Activated CD8-positive, alpha-beta memory T cell treated with anti-CD3 and anti-CD28 coated beads for 1 hour (primary cell): ENCODE data around the gene MFSD8.
"Not testable (repeated sequence)": the region's sequence is repeated elsewhere in the genome, so short reads cannot be mapped to it uniquely, and the experiment has no call there.

Experiments
- DNase-seq, 2 donors: peaks; one replicate each; pipeline ENCODE4 v3.0.0-alpha.2; 2020; ENCODE audit warnings: low read depth in 1 of 2; ENCODE audit errors: extremely low read depth in 1 of 2

The MFSD8 gene

DNA sequence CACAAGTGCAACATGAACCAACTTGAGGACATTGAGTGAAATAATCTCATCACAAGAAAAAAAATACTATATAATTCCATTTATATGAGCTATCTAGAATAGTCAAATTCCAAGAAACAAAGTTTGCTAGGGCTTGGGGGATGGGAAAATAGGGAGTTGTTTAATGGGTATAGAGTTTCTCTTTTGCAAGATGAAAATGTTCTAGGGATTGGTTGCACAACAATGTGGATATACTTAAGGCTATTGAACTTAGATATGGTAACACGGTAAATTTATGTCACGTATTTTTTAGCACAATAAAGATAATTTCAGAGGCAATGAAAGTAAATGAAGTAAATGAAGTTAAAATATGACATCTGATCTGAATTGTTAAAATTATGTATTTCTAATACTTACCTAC, 7.9 kb downstream of the MFSD8 start:
- DNase-seq = no peak

GRCh38 chr4:127936974-127937373, 28.0 kb downstream of the MFSD8 start:
- no peak for DNase-seq

GRCh38 chr4:127931836-127932235, 33.1 kb downstream of the MFSD8 start:
- DNase-seq = not testable (repeated sequence)

DNA sequence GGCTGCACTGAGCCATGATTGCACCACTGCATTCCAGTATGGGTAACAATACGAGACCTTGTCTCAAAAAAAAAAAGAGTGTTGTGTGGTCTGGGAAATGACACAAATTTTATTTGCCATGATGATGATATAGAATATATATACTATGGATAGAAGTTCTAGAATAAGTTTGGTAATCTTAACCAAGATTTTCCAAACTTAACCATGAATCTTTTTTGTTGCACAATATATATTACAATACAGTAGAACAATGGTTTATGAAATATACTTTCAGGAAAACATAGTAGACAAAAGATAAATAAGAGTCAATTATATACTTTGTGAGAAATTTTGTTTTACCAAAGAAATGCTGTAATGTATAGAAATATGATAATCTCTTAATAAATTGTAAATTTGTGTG, 34.8 kb downstream of the MFSD8 start:
- DNase-seq = no peak

DNA sequence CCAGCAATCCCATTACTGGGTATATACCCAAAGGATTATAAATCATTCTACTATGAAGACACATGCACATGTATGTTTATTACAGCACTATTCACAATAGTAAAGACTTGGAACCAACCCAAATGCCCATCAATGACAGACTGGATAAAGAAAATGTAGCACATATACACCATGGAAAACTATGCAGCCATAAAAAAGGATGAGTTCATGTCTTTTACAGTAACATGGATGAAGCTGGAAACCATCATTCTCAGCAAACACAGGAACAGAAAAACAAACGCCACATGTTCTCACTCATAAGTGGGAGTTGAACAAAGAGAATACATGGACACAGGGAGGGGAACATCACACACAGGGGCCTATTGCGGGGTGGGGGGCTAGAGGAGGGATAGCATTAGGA, 39.3 kb downstream of the MFSD8 start:
- not testable (repeated sequence) for DNase-seq

- no peak for DNase-seq
These were observed 42.7 kb downstream of the MFSD8 start for GRCh38 chr4:127922226-127922625.

DNA sequence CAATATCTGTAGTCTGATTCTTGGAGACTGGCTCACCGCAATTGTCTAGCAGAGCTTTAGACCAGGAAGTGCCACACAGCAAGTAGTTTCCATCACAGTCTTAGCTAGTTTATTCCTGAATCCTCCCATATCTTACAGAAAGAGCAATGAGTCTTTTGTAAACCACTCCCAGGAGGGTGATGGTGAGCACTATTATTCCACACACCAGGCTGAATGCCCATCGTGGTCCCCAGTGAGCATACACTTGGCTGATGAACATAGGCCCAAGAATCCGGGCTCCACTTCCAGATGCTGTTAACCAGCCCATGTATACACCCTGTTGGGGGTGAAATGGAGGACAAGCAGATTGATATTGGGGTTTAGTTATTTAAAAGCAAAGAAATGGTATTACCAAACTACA, 44.5 kb downstream of the MFSD8 start:
- DNase-seq = no peak

DNA sequence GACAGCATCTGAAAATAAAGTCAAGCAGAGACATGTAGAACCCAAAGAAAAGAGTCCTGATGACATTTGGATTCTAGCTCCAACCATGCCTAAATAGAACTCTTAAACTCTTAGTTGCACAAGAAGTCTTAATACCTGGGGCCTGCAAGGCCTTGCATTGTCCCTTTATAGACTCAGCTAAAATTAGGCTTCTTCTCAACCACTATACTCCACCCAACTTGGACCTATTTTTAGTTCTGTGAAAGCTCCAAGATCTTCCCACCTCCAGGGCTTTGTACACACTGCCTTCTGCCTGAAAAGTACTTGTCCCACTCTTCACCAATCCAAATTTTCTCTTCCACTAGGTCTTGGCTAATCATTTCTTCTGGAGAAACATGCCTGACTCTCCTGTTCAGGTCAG, 47.8 kb downstream of the MFSD8 start:
- DNase-seq = no peak

DNA sequence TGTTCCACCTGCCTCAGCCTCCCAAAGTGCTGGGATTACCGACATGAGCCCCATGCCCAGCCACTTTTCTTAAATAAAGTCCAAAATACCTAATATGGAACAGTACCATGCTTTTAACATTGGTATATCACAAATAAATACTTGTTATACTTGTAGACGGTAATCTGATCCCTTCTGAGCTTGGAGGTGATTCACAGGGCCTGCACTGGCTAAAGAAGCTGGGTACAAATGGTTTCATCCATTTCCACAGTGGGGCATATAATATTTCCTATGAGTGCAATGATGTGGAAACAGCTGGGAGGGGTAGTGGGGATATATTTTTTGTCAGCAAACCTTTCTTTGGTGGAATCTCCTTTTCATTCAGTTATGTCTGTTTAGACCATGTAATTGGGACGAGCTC, 48.5 kb downstream of the MFSD8 start:
- no peak for DNase-seq

- no peak for DNase-seq
These were observed 59.9 kb downstream of the MFSD8 start for GRCh38 chr4:127905029-127905428.

GRCh38 chr4:127899682-127900081, 65.3 kb downstream of the MFSD8 start:
- DNase-seq = not testable (repeated sequence)

DNA sequence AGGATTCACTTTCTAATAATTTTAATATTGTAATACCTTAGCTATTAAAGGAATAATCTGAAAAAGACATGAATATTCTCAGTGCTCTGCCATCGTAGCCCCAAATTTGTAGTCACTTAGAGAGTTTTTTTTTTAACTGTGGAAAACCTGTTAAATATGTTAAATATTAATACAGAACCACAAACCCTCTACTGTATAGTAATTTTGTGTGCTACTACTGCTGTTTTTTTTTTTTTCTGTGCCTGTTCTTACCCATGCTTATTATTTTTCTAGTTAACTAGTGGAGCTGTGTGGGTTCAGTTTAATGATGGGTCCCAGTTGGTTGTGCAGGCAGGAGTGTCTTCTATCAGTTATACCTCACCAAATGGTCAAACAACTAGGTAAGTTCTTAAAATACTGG, 68.4 kb downstream of the MFSD8 start:
- no peak for DNase-seq

DNA sequence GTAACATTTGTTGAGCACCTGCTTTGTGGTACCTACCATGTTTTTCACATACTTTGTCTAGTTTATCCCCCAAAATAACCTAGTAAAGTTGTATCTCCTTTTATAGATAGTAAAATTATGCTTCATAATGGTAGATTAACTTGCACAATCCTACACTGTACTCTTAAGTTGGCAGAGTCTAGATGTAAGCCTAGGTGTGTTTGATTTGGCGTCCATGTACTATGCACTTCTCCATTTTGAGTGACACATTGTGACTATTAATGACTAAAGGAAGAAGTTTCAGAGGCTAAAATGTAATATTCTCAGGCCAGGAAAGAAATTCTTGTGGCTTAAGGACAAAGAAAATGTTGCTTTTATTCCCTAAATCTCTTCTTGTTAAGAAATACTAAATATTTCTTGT, 68.9 kb downstream of the MFSD8 start:
- DNase-seq = no peak

DNA sequence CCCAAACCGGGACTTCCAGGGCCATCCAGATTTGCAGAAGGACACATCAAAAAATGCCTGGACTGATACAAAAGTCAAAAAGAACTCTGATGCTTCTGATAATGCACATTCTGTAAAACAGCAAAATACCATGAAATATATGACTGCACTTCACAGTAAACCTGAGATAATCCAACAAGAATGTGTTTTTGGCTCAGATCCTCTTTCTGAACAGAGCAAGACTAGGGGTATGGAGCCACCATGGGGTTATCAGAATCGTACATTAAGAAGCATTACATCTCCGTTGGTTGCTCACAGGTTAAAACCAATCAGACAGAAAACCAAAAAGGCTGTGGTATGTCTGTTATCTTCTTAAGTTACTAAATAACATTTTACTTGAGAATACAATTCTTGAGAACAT, 75.1 kb downstream of the MFSD8 start:
- no peak for DNase-seq

DNA sequence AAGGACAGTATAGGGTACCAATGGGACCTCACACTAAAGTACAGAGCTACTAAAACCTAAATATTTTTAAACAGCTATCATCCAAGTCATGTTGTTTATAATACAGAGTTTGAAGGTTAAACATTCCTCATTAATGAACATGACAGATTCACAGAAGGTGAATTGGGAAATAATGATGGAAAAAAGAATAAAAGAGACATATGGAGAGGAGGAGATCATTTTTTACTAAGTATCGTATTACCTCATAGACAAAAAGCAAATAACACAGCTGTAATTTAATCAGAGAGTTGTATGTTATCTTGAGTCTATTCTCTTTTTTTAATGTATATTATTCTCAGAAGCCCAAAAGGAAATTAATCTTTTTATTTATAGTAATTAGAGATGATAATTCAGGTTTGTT, 76.4 kb downstream of the MFSD8 start:
- no peak for DNase-seq

DNA sequence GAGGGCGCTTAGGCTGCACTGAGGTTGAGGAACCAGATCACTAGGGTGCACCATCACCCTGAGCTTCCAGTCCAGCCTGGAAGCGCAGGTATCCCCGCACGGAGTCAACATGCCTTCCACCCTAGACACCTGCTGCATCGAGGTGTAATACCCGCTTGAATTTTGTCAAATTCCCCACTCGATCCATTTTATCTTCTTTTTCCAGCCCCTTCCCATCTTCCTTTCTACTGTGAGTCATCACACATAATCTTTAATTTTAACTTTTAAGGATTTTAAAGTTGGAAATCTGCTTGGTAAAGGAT, 83.5 kb downstream of the MFSD8 start:
- DNase-seq = no peak

DNA sequence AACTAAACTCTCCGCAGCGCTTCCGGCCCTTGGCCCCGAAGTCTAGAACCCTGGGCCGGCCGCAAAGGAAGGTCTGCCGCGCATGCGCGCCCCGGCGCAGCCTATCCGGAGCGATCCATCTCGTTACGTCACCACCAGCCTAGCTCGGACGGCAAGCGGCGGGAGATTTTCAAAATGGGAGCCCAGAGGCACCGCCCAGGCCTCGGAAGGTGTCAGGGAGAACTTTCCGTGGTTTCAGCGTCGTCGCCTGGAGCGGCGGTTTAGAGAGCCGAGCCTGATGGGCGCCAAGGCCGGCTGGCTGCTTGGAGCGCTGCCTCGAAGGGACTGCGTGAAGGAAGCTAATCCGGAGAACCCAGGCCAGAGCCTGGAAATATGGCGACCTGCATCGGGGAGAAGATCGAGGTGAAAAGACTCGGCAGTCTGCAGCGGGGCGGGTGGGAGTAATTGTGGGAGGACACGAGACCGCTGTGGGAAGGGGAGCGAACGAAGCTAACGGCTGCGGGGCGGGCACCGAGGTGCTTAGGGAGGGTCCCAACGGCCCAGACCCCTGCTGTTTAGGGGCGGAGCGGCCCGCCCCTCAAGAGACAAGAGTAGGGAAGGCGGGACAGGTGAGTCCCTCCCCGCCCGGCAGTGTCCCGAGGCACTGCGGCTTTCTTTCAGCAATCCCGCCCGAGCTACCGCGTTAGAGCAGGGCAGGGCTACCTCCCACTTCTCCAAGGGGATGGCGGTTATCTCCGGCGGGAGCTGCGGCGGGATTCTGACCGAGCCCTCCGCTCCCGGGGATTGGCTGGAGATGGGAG, 84.0 kb downstream of the MFSD8 start, which contains the start of gene PLK4:
TSS of gene PLK4 (plus strand) at position 131 of the 800 bp plus-strand sequence. CDS start at position 373, 242 bp downstream.
- DNase-seq = peak; percentile 80 to 89

DNA sequence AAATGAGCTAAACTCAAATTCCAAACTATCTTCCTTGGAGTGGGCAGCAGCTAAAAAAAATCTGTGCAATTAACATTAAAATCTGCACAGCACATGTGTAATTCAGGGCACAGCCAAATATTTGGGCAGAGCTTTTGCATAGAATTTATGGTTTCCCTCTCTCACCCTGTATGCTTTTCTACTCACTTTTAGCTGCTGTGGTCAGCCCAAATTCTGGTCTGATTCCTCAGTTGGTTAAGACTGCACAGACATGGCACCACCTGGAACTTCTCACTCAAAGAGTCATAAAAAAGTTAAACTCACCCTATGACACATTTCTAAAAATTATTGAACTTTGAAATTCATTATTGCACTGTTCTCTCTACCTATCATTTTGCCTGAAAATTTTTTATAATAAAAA, 89.2 kb downstream of the MFSD8 start:
- no peak for DNase-seq

GRCh38 chr4:127870688-127871087, 94.3 kb downstream of the MFSD8 start:
- no peak for DNase-seq

GRCh38 chr4:127870281-127870680, 94.7 kb downstream of the MFSD8 start:
- DNase-seq = no peak

DNA sequence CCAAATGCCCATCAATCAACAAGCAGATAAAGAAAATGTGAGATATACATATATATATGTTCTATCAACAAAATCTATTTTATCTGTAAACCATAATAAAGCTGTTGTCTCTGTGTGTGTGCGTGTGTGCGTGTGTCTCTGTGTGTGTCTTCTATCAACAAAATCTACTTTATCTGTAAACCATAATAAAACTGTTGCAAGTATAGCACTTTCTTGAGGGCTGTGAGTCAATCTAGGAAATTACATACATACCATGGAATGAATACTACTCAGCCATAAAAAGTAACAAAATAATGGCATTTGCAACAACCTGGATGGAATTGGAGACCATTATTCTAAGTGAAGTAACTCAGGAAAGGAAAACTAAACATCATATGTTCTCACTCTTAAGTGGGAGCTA, 96.8 kb downstream of the MFSD8 start:
- no peak for DNase-seq
